ENCODE measurements around the gene MS4A8.

MS4A8 gene

GRCh38 chr11:60765355-60765754 is 65.9 kb downstream of the MS4A8 start:
- DNase-seq, result no peak
